Measurements from ENCODE around the gene TBX4.

TBX4 gene

GRCh38 chr17:61534414-61534813 lies 82.2 kb downstream of the TBX4 start:
- DNase-seq: no peak
